AG04449 (cell line): Measurements from ENCODE around the gene AGMAT.

ENCODE experiments used
- CTCF ChIA-PET: fragments of 350-600 bp; formaldehyde crosslinking; extraction: SDS; loops from one replicate; lab custom pipeline; 2021; ENCODE audit warnings: antibody characterized with exemption; lab: Yijun Ruan, JAX
- POLR2A ChIA-PET: fragments of 400-600, 350-600 bp; formaldehyde crosslinking; extraction: SDS; loops from one replicate; lab custom pipeline; 2020; ENCODE audit warnings: antibody characterized with exemption, inconsistent platforms; lab: Yijun Ruan, JAX
- DNase-seq: peaks from one replicate; pipeline ENCODE4 v3.0.0-alpha.2; 2010; ENCODE audit warnings: low read depth, low spot score
- H3K4me3 ChIP-seq: 2 replicates; pipeline ENCODE4 v1.5.1; 2011; ENCODE audit warnings: low read depth, mild to moderate bottlenecking, control low read depth, low read length
- CTCF ChIP-seq: IDR thresholded peaks from one replicate; pipeline ENCODE4 v1.5.1; 2011; ENCODE audit warnings: mild to moderate bottlenecking, moderate library complexity, low read length, control low read depth, inconsistent platforms; ENCODE audit not compliant: insufficient read depth; ENCODE audit errors: missing control alignments

Gene AGMAT

GRCh38 chr1:15526490-15527339 is 58.1 kb downstream of the AGMAT start, which contains the start of gene DNAJC16:
DNAJC16 (plus strand) TSS chr1:15526848; CDS start chr1:15529106, 2,258 bp downstream.
- DNase-seq: peak; percentile 99
- CTCF ChIA-PET: interaction anchor here (0.9 kb wide), 1 partner anchor 8 kb away, joined by 3 read pairs; no protein-coding TSS in a partner anchor
- H3K4me3 ChIP-seq: peak within 1 kb of the TSS; percentile 93
- peak; percentile 41 for TF ChIP-seq CTCF
- POLR2A ChIA-PET: no interaction called here

GRCh38 chr1:15526021-15526489 is 58.8 kb downstream of the AGMAT start:
- TF ChIP-seq CTCF: no peak
- CTCF ChIA-PET: no interaction called here
- POLR2A ChIA-PET: no interaction called here
- peak overlapping the region; percentile 93 for H3K4me3 ChIP-seq
- no peak for DNase-seq

GRCh38 chr1:15525050-15526020 is 59.5 kb downstream of the AGMAT start:
- ChIA-PET POLR2A (interaction anchor here (0.5 kb wide), 1 partner anchor 1528 kb away, joined by 3 read pairs; the partner anchor contains the start of gene SDHB), CTCF (no interaction called here)

GRCh38 chr1:15524283-15525049 is 60.4 kb downstream of the AGMAT start:
- ChIA-PET POLR2A (no interaction called here), CTCF (interaction anchor here (1.1 kb wide), 1 partner anchor 25 kb away, joined by 3 read pairs; no protein-coding TSS in a partner anchor)
- H3K4me3 ChIP-seq: peak overlapping the region; percentile 84
- no peak for TF ChIP-seq CTCF
- DNase-seq: peak; percentile 68

More at GRCh38 chr1:15525050-15526020, 59.5 kb downstream of the AGMAT start:
- peak overlapping the region; percentile 78 for H3K4me3 ChIP-seq
- no peak for TF ChIP-seq CTCF
- peak; percentile 84 for DNase-seq

GRCh38 chr1:15524021-15524282 is 60.9 kb downstream of the AGMAT start, which contains the start of gene CASP9:
CASP9 (minus strand) TSS chr1:15524215; CDS start chr1:15524200, 15 bp downstream.
- ChIA-PET POLR2A (no interaction called here), CTCF (interaction anchor here (1.1 kb wide), 1 partner anchor 24 kb away, joined by 3 read pairs; no protein-coding TSS in a partner anchor)
- no peak for DNase-seq
- TF ChIP-seq CTCF: no peak
- H3K4me3 ChIP-seq: peak within 1 kb of the TSS; percentile 84
